WI38 (cell line): Measurements from ENCODE around the gene RTN4RL1.

Experiments used
- H3K4me3 ChIP-seq: 2 replicates; pipeline ENCODE4 v1.5.1; 2011; ENCODE audit warnings: low read depth, mild to moderate bottlenecking, control low read depth, low read length
- TF ChIP-seq, protein P1 (sequence below): IDR thresholded peaks from 2 replicates; pipeline ENCODE4 v1.5.1; 2012; ENCODE audit warnings: low read depth, mild to moderate bottlenecking, control low read depth, low read length

Gene RTN4RL1

GRCh38 chr17:2063261-2064146 is 38.4 kb upstream of the RTN4RL1 start:
- H3K4me3 ChIP-seq: no peak overlapping the region
- TF ChIP-seq, protein P1, sequence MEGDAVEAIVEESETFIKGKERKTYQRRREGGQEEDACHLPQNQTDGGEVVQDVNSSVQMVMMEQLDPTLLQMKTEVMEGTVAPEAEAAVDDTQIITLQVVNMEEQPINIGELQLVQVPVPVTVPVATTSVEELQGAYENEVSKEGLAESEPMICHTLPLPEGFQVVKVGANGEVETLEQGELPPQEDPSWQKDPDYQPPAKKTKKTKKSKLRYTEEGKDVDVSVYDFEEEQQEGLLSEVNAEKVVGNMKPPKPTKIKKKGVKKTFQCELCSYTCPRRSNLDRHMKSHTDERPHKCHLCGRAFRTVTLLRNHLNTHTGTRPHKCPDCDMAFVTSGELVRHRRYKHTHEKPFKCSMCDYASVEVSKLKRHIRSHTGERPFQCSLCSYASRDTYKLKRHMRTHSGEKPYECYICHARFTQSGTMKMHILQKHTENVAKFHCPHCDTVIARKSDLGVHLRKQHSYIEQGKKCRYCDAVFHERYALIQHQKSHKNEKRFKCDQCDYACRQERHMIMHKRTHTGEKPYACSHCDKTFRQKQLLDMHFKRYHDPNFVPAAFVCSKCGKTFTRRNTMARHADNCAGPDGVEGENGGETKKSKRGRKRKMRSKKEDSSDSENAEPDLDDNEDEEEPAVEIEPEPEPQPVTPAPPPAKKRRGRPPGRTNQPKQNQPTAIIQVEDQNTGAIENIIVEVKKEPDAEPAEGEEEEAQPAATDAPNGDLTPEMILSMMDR: no peak

- H3K4me3 ChIP-seq: no peak overlapping the region
- TF ChIP-seq, protein P1: no peak
Measured at GRCh38 chr17:2062571-2063183, 37.5 kb upstream of the RTN4RL1 start.

DNA sequence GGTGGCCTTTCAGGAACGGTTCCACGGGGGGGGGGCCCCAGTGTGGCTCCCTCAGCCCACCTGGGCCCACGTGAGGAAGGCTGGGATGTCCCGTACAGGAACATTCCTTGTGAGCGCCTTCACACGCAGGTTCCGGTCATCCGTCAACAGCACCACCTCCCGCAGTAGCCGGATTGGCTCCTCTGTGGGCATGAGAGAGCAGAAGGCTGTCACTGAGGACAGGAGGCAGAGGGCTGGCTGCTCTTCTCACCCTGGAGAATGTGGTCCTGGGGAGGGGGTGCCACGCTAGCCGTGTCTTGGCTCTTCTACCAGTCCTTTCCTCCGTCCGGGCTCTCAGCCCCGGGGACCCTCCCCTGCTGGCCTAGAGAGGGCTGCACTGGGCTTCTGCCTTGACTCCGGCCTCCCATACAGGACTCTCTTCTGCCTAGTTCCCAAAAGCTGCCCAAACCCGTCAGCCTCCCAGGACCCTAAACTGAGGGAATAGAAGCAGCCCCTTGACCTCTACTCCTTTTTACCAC is 36.4 kb upstream of the RTN4RL1 start:
- H3K4me3 ChIP-seq: no peak overlapping the region
- TF ChIP-seq, protein P1: no peak

DNA sequence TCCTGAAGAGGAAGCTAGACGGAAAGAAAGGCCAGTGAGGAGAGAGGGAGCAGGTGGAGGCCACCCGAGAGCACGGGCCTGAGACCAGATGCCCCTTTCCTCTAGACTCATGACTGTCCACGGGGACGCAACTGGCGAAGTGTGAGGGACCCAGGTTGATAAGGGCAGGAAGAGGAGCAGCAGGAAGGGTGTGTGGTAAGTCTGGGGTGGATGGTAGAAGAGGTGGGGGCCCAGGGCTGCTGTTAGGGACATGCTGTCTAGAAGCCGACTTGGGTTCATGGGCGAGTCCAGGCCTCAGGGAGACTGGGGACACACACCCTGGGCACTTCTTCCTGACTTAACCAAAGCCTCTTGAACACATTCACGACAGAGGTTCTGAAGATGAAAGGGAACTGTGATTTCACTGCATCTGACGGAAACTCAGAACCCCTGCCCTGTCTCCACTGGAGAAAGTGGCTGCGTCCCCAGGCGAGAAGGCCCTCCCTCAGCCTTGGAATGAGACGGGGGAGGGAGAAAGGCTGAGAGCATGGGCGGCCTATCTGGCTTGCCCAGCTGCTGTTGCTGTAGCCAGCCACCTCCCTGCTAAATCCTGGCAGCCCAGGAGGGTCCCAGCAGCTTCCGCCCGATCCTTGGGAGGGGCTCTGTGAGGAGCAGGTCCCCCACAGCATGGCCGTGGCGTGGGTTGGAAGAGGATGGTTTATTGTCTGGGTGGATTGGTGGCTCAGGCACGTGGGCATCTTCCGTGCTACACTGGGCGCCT is 35.7 kb upstream of the RTN4RL1 start:
- H3K4me3 ChIP-seq: no peak overlapping the region
- TF ChIP-seq, protein P1: no peak

- no peak overlapping the region for H3K4me3 ChIP-seq
- TF ChIP-seq, protein P1: no peak
Measured at GRCh38 chr17:2060385-2060658, 35.2 kb upstream of the RTN4RL1 start.

GRCh38 chr17:2059547-2060384 is 34.6 kb upstream of the RTN4RL1 start:
- TF ChIP-seq, protein P1: no peak
- no peak overlapping the region for H3K4me3 ChIP-seq
